CD4-positive, alpha-beta T cell treated with Interleukin-10 for 1 hour (primary cell): ENCODE results near the gene MYL10.

Experiments
- DNase-seq: peaks from one replicate; pipeline ENCODE4 v3.0.0-alpha.2; 2020

Gene MYL10

GRCh38 chr7:101629171-101629570 lies at the start of gene MYL10:
Gene MYL10 (minus strand): TSS chr7:101629296. CDS start chr7:101629118, 178 bp downstream.
- DNase-seq, result no peak

DNA sequence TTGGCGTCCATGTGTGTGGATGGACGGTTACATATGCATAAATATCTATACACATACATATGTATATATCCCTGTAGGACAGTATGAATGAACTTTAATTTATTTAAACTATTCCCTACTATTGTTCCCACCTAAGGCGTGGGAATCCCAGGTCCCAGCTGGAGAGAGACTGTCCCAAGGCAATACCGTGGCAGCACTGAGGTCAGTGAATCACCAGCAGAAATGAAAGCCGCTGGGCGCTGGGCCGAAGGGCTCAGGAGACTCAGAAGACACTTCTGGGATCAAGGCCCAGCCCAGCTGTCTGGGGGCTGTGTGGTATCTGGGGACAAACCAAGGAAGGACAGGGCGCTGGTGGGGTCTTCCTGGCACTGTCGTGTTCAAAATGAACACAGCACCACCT lies 49.6 kb upstream of the MYL10 start:
- DNase-seq, result no peak

DNA sequence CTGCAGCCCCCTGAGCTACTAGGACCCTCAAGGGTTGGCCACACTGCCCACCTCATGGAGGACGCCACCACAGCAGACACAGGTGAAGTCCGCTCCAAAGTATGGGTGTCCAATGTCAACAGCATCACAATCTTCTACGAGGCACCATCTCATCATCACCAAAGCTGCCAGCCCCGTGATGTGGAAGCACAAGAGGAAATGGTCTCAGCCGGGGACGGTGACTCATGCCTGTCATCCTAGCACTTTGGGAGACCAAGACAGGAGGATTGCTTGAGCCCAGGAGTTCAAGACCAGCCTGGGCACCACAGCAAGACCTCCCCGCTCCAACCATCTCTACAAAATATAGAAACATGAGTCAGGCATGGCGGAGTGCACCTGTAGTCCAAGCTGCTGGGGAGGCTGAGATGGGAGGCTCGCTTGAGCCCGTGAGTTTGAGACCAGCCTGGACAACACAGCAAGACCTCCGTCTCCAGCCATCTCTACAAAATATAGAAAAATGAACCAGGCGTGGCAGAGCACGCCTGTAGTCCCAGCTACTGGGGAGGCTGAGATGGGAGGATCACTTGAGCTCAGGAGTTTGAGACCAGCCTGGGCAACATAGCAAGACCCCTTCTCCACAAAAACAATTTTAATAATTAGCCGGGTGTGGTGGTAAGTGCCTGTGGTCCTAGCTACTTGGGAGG lies 48.8 kb upstream of the MYL10 start:
- no peak for DNase-seq

GRCh38 chr7:101677391-101677790 lies 48.3 kb upstream of the MYL10 start:
- no peak for DNase-seq

DNA sequence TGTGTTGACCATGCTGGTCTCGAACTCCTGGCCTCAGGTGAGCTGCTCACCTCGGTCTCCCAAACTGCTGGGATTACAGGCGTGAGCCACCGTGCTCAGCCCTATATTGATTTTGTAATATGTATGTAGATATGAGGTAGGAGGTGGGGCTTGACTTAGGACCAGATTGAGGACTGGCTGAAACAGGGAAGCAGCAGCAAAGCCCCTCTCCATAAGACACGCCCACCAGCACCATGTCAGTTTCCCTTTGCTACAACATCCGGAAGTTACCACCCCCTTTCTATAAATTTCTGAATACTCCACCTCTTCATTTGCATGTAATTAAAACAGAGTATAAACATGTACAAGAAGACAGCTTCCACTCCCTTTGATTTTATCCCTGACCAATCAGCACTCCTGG lies 47.9 kb upstream of the MYL10 start:
- DNase-seq, result no peak

GRCh38 chr7:101676062-101676598 lies 47.0 kb upstream of the MYL10 start:
- DNase-seq, result no peak

- DNase-seq, result no peak
These were observed 45.3 kb upstream of the MYL10 start for GRCh38 chr7:101674439-101674838.

DNA sequence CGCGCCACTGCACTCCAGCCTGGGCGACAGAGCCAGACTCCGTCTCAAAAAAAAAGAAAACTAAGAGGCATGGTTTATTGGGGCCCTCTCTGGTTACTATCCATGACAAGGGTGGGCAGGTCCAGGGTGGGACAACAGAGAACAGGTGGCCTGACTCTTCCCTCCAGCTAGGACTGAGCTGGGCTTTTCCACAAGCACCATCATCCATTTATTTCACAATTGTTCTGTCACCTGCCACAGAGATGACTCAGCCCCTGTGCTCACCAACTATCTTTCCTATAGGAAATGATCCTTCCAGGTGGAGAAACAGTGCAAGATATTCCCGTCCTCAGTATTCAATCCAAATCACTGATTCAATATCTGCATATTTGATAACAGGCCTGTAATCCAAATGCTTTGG lies 44.9 kb upstream of the MYL10 start:
- DNase-seq, result no peak

GRCh38 chr7:101673315-101673714 lies 44.2 kb upstream of the MYL10 start:
- DNase-seq, result no peak

- DNase-seq, result no peak
These were observed 42.6 kb upstream of the MYL10 start for GRCh38 chr7:101671371-101672356.

DNA sequence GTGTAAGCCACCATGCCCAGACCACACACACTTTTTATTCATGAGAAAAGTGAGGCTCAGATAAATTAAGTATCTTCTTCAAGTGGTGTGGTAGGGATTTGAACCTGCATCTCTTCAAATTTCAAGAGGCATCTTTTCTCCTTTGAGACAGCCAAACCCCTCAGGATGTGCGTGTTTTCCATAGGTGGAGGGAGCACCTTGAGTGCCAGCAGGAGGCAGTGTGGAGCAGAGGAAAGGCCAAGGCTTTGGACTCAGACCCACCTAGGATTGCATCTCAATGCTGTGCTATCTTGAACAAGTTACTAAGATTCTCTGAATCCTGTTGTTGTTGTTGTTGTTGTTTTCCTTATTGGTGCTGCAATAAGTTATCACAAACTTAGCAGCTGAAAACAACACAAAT lies 40.2 kb upstream of the MYL10 start:
- DNase-seq, result no peak

DNA sequence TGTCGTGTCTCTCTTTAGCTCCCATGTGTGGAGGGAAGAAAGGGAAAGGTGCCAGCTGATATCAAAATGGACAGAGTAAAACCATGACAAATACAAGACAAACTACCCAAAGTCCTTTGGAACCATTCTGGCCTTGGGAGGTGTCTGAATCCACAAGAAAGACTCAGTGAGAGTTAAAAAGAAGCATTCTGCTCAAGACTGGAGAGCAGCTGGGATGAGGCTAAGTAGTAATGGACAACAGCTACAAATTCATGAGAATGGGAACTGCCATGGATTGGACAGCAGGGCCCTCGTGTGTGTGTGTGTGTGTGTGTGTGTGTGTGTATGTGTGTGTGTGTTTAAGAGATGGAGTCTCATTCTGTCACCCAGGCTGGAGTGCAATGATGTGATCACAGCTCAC lies 39.6 kb upstream of the MYL10 start:
- no peak for DNase-seq

DNA sequence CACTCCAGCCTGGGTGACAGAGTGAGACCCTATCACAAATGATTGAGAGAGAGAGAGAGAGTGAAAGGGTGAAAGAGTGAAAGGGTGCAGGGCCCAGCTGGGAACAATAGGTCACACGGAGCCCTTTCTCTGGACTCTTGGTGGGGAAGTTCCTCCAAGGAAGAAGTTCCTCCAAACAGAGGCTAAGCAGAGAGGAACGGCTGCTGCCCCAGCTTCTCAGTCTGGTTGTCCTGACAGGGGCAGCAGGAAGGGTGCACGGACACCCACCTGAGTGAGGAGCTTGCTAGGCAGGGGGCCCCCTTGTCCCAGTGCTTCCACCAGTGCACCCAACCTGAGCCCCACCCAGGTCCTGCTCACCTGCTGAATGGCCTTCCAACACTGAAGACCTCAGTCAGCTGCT lies 38.8 kb upstream of the MYL10 start:
- DNase-seq, result no peak

DNA sequence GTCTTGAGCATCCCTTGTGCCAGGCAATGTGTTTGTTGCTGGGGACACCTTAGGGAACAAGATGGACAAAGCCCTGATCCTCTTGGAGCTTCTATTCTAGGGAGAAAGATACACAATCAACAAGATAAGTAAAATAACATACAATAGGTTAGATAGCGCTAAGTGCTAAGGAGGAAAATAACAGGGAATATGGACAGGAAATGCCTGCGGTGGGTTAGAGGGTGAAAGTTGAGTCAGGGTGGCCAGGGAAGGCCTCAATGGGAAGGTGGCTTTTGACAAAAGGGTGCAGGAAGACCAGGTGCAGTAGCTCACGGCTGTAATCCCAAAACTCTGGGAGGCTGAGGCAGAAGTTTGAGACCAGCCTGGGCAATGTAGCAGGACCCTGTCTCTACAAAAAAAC lies 38.3 kb upstream of the MYL10 start:
- no peak for DNase-seq

GRCh38 chr7:101666741-101667140 lies 37.6 kb upstream of the MYL10 start:
- DNase-seq, result no peak

DNA sequence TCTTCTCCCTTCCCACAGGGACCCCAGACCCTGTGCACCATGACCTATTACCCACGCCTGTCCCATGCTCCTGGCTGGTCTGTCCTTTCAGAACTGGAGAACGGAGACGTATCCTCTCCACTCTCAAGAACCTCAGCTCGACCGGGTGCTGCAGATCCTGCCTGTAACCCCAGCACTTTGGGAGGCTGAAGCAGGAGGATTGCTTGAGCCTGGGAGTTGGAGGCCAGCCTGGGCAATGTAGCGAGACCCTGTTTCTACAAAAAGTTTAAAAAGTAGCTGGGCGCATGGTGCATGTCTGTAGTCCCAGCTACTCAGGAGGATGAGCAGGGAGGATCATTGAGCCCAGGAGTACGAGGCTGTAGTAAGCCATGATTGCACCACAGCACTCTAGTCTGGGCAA lies 37.2 kb upstream of the MYL10 start:
- no peak for DNase-seq

DNA sequence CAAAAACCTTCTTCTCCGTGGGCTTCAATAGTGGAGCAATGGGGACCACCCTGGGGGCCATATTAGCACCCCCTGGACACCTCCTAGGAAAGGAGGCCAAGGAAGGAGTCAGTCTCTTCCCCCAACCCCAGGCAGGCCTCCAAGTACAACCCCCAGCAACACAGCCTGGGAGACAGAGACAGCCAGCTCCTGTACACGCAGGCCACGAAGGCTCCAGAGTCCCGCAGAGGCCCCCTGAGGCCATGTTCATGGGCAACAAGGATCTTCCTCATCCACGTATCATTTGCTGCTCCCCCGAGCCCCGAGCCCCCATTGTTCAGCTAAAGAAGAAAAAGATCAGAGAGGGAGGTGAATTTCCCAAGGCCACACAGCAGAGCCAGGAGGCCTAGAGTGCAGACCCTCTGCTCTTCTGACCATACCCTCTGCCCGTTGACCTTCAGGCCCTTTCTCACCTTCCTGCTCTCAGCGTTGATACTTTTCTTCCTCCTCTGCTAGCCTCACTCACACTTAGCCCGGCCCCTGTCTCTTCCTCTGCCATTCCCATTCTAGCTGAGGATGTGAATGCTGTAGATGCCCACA lies 35.9 kb upstream of the MYL10 start:
- DNase-seq, result no peak

DNA sequence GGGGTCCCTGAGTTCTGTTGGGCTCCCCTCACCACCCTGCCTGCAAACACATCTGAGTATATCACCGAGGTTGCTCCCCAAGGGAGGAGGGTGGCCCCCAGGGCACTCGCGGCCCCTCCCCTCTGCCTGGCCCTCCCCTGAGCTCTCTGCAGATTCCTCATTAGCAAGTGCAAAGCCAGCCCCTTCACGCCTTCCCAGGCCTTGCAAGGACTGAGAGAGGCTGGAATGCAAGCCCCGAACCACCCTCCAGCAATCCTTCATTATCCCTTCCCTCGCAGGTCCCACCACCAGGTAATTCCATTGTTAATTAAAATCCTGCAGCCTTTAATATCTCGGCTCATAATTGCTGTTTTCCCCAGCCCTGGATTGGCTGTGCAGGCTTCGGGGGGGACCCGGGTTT lies 35.3 kb upstream of the MYL10 start:
- DNase-seq, result no peak

DNA sequence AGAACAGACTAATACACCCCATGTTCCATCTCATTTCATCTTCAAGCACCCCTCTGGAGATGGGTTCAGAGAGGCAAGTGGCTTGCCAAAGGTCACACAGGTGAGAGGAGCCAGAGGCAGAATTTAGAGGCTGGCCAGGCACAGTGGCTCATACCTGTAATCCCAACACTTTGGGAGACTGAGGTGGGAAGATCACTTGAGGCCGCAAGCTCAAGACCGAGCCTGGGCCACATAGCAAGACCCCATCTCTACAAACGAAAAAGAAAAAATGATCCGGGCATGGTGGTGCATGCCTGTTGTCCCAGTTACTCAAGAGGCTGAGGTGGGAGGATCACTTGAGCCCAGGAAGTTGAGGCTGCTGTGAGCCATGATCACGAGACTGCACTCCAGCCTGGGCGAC lies 34.7 kb upstream of the MYL10 start:
- no peak for DNase-seq

DNA sequence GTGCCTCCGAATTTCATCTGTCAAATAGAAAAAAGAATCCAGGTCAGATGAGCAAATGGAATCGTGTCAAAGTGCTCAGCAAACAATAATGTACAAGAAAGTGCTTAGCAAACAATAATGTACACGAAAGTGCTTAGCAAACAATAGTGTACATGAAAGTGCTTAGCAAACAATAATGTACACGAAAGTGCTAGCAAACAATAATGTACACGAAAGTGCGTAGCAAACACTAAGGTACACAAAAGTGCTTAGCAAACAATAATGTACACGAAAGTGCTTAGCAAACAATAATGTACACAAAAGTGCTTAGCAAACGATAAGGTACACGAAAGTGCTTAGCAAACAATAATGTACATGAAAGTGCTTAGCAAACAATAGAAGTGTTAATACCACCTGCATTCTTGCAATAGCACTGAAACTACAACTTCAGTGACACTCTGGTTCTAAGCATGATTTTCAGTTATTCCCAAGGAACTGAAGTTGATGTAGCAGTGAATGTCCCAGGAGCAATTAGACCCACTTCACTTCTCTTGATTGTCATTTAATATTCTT lies 33.4 kb upstream of the MYL10 start:
- DNase-seq, result no peak

GRCh38 chr7:101659706-101660105 lies 30.6 kb upstream of the MYL10 start:
- DNase-seq, result no peak

- no peak for DNase-seq
These were observed 28.1 kb upstream of the MYL10 start for GRCh38 chr7:101657171-101657570.

- DNase-seq, result no peak
These were observed 22.0 kb upstream of the MYL10 start for GRCh38 chr7:101651112-101651511.
